Neural cell (in vitro differentiated cells): Measurements from ENCODE around the gene RIN3. TPM values are rescaled to one million over a fixed set of nuclear protein-coding genes. Genes with fewer than 3 reads are reported as not detected.

Experiments
- H2AFZ ChIP-seq: fragments of 200-600, 300-800 bp; sonication (generic), shearing (Covaris generic); 2 replicates; pipeline ENCODE4 v1.6.0; 2014; ENCODE audit warnings: low read depth, mild to moderate bottlenecking, antibody characterized with exemption, low read length, moderate library complexity
- H3F3A ChIP-seq: fragments of 200-600 bp; shearing (Covaris generic); 2 replicates; pipeline ENCODE4 v1.6.1; 2016; ENCODE audit warnings: mild to moderate bottlenecking, moderate library complexity, mixed read lengths, antibody characterized with exemption, low read length; ENCODE audit not compliant: insufficient read depth, poor library complexity, severe bottlenecking
- H3K27ac ChIP-seq: fragments of 200-600, 300-800 bp; sonication (generic), shearing (Covaris generic); 2 replicates; pipeline ENCODE4 v1.5.1; 2014; ENCODE audit warnings: mild to moderate bottlenecking, low read length, moderate library complexity
- H3K27me3 ChIP-seq: fragments of 300-800, 200-600 bp; sonication (generic), shearing (Covaris generic); 2 replicates; pipeline ENCODE4 v1.6.0; 2014; ENCODE audit warnings: mild to moderate bottlenecking, low read depth, low read length, moderate library complexity; ENCODE audit not compliant: insufficient read depth
- H3K36me3 ChIP-seq: fragments of 300-800, 200-600 bp; sonication (generic), shearing (Covaris generic); 2 replicates; pipeline ENCODE4 v1.5.1; 2014; ENCODE audit warnings: mild to moderate bottlenecking, antibody characterized with exemption, low read length, moderate library complexity; ENCODE audit not compliant: insufficient read depth
- H3K4me2 ChIP-seq: fragments of 300-800, 200-600 bp; sonication (generic), shearing (Covaris generic); 2 replicates; pipeline ENCODE4 v1.6.0; 2014; ENCODE audit warnings: mild to moderate bottlenecking, low read length
- H3K4me3 ChIP-seq: fragments of 300-800, 200-600 bp; sonication (generic), shearing (Covaris generic); 2 replicates; pipeline ENCODE4 v1.5.1; 2014; ENCODE audit warnings: mild to moderate bottlenecking, low read length, moderate library complexity
- H3K79me2 ChIP-seq: fragments of 200-600 bp; shearing (Covaris generic); replicated peaks from 2 replicates; pipeline ENCODE4 v1.6.0; 2014; ENCODE audit warnings: mild to moderate bottlenecking, low read length, moderate library complexity; ENCODE audit not compliant: insufficient read depth
- H3K9ac ChIP-seq: fragments of 300-800, 200-600 bp; sonication (generic), shearing (Covaris generic); 2 replicates; pipeline ENCODE4 v1.6.1; 2016; ENCODE audit warnings: mild to moderate bottlenecking, low read length, mixed read lengths
- H3K9me2 ChIP-seq: fragments of 200-600 bp; shearing (Covaris generic); 2 replicates; pipeline ENCODE4 v1.6.1; 2016; ENCODE audit warnings: mild to moderate bottlenecking, low read length, mixed read lengths; ENCODE audit not compliant: insufficient read depth
- H3K9me3 ChIP-seq: fragments of 200-600, 300-800 bp; sonication (generic), shearing (Covaris generic); 2 replicates; pipeline ENCODE4 v1.6.1; 2016; ENCODE audit warnings: mild to moderate bottlenecking, mixed run types, low read length, moderate library complexity, mixed read lengths
- H4K20me1 ChIP-seq: fragments of 200-600 bp; shearing (Covaris generic); 2 replicates; pipeline ENCODE4 v1.6.1; 2016; ENCODE audit warnings: mild to moderate bottlenecking, mixed run types; ENCODE audit not compliant: insufficient read depth
- CTCF ChIP-seq: fragments of 450-650 bp; IDR thresholded peaks from 2 replicates; pipeline ENCODE4 v1.5.1; 2014; ENCODE audit warnings: antibody characterized with exemption, mild to moderate bottlenecking, moderate library complexity; ENCODE audit not compliant: poor library complexity, severe bottlenecking
- EP300 ChIP-seq: fragments of 450-650 bp; conservative IDR thresholded peaks from 2 replicates; pipeline ENCODE4 v1.6.1; 2014; ENCODE audit warnings: antibody characterized with exemption, mild to moderate bottlenecking, moderate library complexity; ENCODE audit not compliant: poor library complexity, severe bottlenecking
- EZH2 ChIP-seq: fragments of 200-600, 300-800 bp; shearing (Covaris generic), sonication (generic); IDR thresholded peaks from 2 replicates; pipeline ENCODE4 v1.6.1; 2014; ENCODE audit warnings: antibody characterized with exemption, low read length, borderline replicate concordance, mild to moderate bottlenecking; ENCODE audit not compliant: insufficient read depth, poor library complexity, severe bottlenecking
- MXI1 ChIP-seq: fragments of 450-650 bp; conservative IDR thresholded peaks from 2 replicates; pipeline ENCODE4 v1.6.1; 2014; ENCODE audit warnings: antibody characterized with exemption, mild to moderate bottlenecking; ENCODE audit not compliant: poor library complexity, severe bottlenecking
- POLR2AphosphoS5 ChIP-seq: IDR thresholded peaks from 2 replicates; pipeline ENCODE4 v1.6.1; 2012
- RAD21 ChIP-seq: fragments of 450-650 bp; conservative IDR thresholded peaks from 2 replicates; pipeline ENCODE4 v1.6.1; 2014; ENCODE audit warnings: antibody characterized with exemption, mild to moderate bottlenecking, moderate library complexity
- REST ChIP-seq: IDR thresholded peaks from 2 replicates; pipeline ENCODE4 v1.6.1; 2012; ENCODE audit warnings: borderline replicate concordance
- SMC3 ChIP-seq: fragments of 450-650 bp; conservative IDR thresholded peaks from 2 replicates; pipeline ENCODE4 v1.6.1; 2014; ENCODE audit warnings: antibody characterized with exemption, mild to moderate bottlenecking, moderate library complexity; ENCODE audit not compliant: poor library complexity
- TAF1 ChIP-seq: IDR thresholded peaks from 2 replicates; pipeline ENCODE4 v1.6.1; 2012; ENCODE audit warnings: low read depth
- polyA plus RNA-seq: library from polyadenylated mRNA; depleted of rRNA; stranded (reverse); fragments of >200 nt; gene quantifications from 2 replicates; pipeline ENCODE4 v1.2.3, GENCODE V29; 2014

Gene RIN3
- polyA plus RNA-seq, 1 donor from 2014 or later, result not detected

DNA sequence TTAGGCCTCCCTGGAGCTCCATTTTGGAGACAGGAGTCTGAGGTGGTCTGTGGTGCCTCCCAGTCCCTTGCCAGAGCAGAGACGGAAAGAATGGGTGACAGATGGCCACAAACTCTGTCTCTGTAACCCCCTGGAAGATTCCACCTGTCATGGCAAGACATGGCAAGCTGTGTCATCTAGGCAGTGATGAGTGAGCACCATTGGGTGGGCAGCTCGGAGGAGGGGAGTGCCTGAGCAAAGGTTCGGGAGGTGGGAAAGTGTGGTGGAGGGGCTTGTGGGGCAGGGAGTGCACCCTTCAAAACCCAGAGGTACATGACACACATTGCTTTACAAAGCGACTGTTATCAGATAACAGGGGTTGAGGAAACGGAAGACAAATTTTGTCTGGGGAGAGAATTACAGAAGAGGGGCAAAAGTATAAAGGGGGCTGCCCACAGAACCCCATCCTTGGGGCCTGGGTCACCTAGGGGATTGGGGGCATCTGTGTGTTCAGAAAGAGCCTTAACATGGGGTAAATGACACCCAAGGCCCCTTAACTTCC is 3.5 kb downstream of the RIN3 start:
- no peak overlapping the region for H3K27ac ChIP-seq
- no peak overlapping the region for H3K4me2 ChIP-seq
- no peaks in the 10 kb centered on the region for H3K9me3 ChIP-seq
- no peak for TF ChIP-seq EP300
- TF ChIP-seq RAD21, result no peak
- no peak for TF ChIP-seq EZH2
- no peak for TF ChIP-seq POLR2AphosphoS5
- TF ChIP-seq REST, result no peak
- TF ChIP-seq MXI1, result no peak
- no peak for TF ChIP-seq SMC3
- no peak for TF ChIP-seq TAF1
- no peak for TF ChIP-seq CTCF
- no peak overlapping the region for H2AFZ ChIP-seq
- H3F3A ChIP-seq, result no peaks in the 10 kb centered on the region
- no peaks in the 10 kb centered on the region for H3K9me2 ChIP-seq
- H3K4me3 ChIP-seq, result no peak overlapping the region
- no peaks in the 10 kb centered on the region for H3K79me2 ChIP-seq
- no peaks in the 10 kb centered on the region for H4K20me1 ChIP-seq
- H3K9ac ChIP-seq, result no peak overlapping the region
- H3K27me3 ChIP-seq, result peaks cover 36% of the 10 kb centered on the region
- H3K36me3 ChIP-seq, result no peaks in the 10 kb centered on the region

- no peak for TF ChIP-seq CTCF
- Histone ChIP-seq H3K4me3 (no peak overlapping the region), H3K36me3 (no peaks in the 10 kb centered on the region), H3K79me2 (no peaks in the 10 kb centered on the region), H2AFZ (no peak overlapping the region), H3F3A (no peaks in the 10 kb centered on the region), H3K9me3 (no peaks in the 10 kb centered on the region), H3K27me3 (peaks cover 31% of the 10 kb centered on the region), H3K4me2 (no peak overlapping the region), H4K20me1 (no peaks in the 10 kb centered on the region), H3K9me2 (no peaks in the 10 kb centered on the region), H3K27ac (no peak overlapping the region), H3K9ac (no peak overlapping the region)
These were observed 4.2 kb downstream of the RIN3 start for GRCh38 chr14:92517761-92518160.
